Hepatocyte (in vitro differentiated cells): ENCODE results near the gene MROH2A.

Experiments used
- CTCF ChIP-seq: fragments of 200-600 bp; sonication (generic); IDR thresholded peaks from 2 replicates; pipeline ENCODE4 v1.5.1; 2016; ENCODE audit warnings: antibody characterized with exemption, mild to moderate bottlenecking; ENCODE audit not compliant: poor library complexity
- EZH2phosphoT487 ChIP-seq: fragments of 200-600 bp; sonication (generic); IDR thresholded peaks from one replicate; pipeline ENCODE4 v1.6.1; 2018; ENCODE audit warnings: antibody characterized with exemption, mild to moderate bottlenecking, low read depth, moderate library complexity; ENCODE audit not compliant: unreplicated experiment, severe bottlenecking

- TF ChIP-seq CTCF (no peak), EZH2phosphoT487 (no peak)
Measured at GRCh38 chr2:233817995-233818638, 40.0 kb downstream of the MROH2A start.
